ENCODE measurements around the gene ZNF334.

Gene ZNF334

GRCh38 chr20:46501337-46501942 lies 11.9 kb downstream of the ZNF334 start:
- Histone ChIP-seq H3K4me1 (ENCODE audit: control insufficient read depth in 1 of 2, insufficient read depth in 1 of 2, low read depth in 1 of 2, low read length in 1 of 2) (no peaks in the 10 kb centered on the region), H3K36me3 (no peaks in the 10 kb centered on the region), H3K9me3 (peaks cover 21% of the 10 kb centered on the region), H3K27ac (no peak overlapping the region), H3K4me3 (ENCODE audit: low read depth in 1 of 2, low read length in 1 of 2) (no peak overlapping the region), H3K27me3 (no peaks in the 10 kb centered on the region)
- no peak for TF ChIP-seq CTCF (IDR thresholded peaks at IDR 0.05)

GRCh38 chr20:46494077-46494476 lies 19.3 kb downstream of the ZNF334 start:
- H3K27ac ChIP-seq: no peak overlapping the region
- no peaks in the 10 kb centered on the region for H3K36me3 ChIP-seq
- no peak for TF ChIP-seq CTCF (IDR thresholded peaks at IDR 0.05)
- no peaks in the 10 kb centered on the region for H3K9me3 ChIP-seq
- no peaks in the 10 kb centered on the region for H3K4me1 ChIP-seq (ENCODE audit: control insufficient read depth in 1 of 2, insufficient read depth in 1 of 2, low read depth in 1 of 2, low read length in 1 of 2)
- H3K4me3 ChIP-seq (ENCODE audit: low read depth in 1 of 2, low read length in 1 of 2): no peak overlapping the region
- H3K27me3 ChIP-seq: peaks cover 12% of the 10 kb centered on the region

- H3K27ac ChIP-seq: no peak overlapping the region
- H3K27me3 ChIP-seq: peaks cover 21% of the 10 kb centered on the region
- H3K4me3 ChIP-seq (ENCODE audit: low read depth in 1 of 2, low read length in 1 of 2): no peak overlapping the region
- no peaks in the 10 kb centered on the region for H3K9me3 ChIP-seq
- no peak for TF ChIP-seq CTCF (IDR thresholded peaks at IDR 0.05)
- no peaks in the 10 kb centered on the region for H3K4me1 ChIP-seq (ENCODE audit: control insufficient read depth in 1 of 2, insufficient read depth in 1 of 2, low read depth in 1 of 2, low read length in 1 of 2)
- no peaks in the 10 kb centered on the region for H3K36me3 ChIP-seq
These were observed 22.0 kb downstream of the ZNF334 start for GRCh38 chr20:46491354-46491753.

- Histone ChIP-seq H3K27me3 (peaks cover 32% of the 10 kb centered on the region), H3K4me3 (ENCODE audit: low read depth in 1 of 2, low read length in 1 of 2) (no peak overlapping the region), H3K36me3 (no peaks in the 10 kb centered on the region), H3K27ac (no peak overlapping the region), H3K4me1 (ENCODE audit: control insufficient read depth in 1 of 2, insufficient read depth in 1 of 2, low read depth in 1 of 2, low read length in 1 of 2) (no peaks in the 10 kb centered on the region), H3K9me3 (no peaks in the 10 kb centered on the region)
- no peak for TF ChIP-seq CTCF (IDR thresholded peaks at IDR 0.05)
These were observed 24.9 kb downstream of the ZNF334 start for GRCh38 chr20:46488451-46488850.

- Histone ChIP-seq H3K4me1 (ENCODE audit: control insufficient read depth in 1 of 2, insufficient read depth in 1 of 2, low read depth in 1 of 2, low read length in 1 of 2) (no peaks in the 10 kb centered on the region), H3K9me3 (no peaks in the 10 kb centered on the region), H3K27me3 (peaks cover 38% of the 10 kb centered on the region), H3K4me3 (ENCODE audit: low read depth in 1 of 2, low read length in 1 of 2) (no peak overlapping the region), H3K27ac (no peak overlapping the region), H3K36me3 (no peaks in the 10 kb centered on the region)
- no peak for TF ChIP-seq CTCF (IDR thresholded peaks at IDR 0.05)
These were observed 25.7 kb downstream of the ZNF334 start for GRCh38 chr20:46487628-46488027.

- H3K4me1 ChIP-seq (ENCODE audit: control insufficient read depth in 1 of 2, insufficient read depth in 1 of 2, low read depth in 1 of 2, low read length in 1 of 2): no peaks in the 10 kb centered on the region
- H3K27ac ChIP-seq: no peak overlapping the region
- no peak for TF ChIP-seq CTCF (IDR thresholded peaks at IDR 0.05)
- peaks cover 51% of the 10 kb centered on the region for H3K27me3 ChIP-seq
- no peaks in the 10 kb centered on the region for H3K36me3 ChIP-seq
- no peaks in the 10 kb centered on the region for H3K9me3 ChIP-seq
- H3K4me3 ChIP-seq (ENCODE audit: low read depth in 1 of 2, low read length in 1 of 2): no peak overlapping the region
These were observed 27.9 kb downstream of the ZNF334 start for GRCh38 chr20:46485431-46485830.

All from neutrophil (primary cell).